BE2C (cell line): ENCODE data around the gene IGF2R.

Experiments used
- DNase-seq: peaks from one replicate; pipeline ENCODE4 v3.0.0-alpha.2; 2020
- H3K27me3 ChIP-seq: fragments of 250-450 bp; sonication (Bioruptor Pico); 2 replicates; pipeline ENCODE4 v1.5.1; 2020; ENCODE audit warnings: mild to moderate bottlenecking
- H3K36me3 ChIP-seq: fragments of 250-450 bp; sonication (Bioruptor Pico); 2 replicates; pipeline ENCODE4 v1.5.1; 2020; ENCODE audit warnings: mild to moderate bottlenecking
- H3K4me1 ChIP-seq: fragments of 250-450 bp; sonication (Bioruptor Pico); 2 replicates; pipeline ENCODE4 v1.5.1; 2020
- H3K4me3 ChIP-seq: 2 replicates; pipeline ENCODE4 v1.5.1; 2011; ENCODE audit warnings: low read depth, low read length
- H3K9me3 ChIP-seq: fragments of 250-450 bp; sonication (Bioruptor Pico); 2 replicates; pipeline ENCODE4 v1.5.1; 2020
- TF ChIP-seq, protein P1 (sequence below): IDR thresholded peaks from 2 replicates; pipeline ENCODE4 v1.5.1; 2012; ENCODE audit warnings: mild to moderate bottlenecking, low read depth, low read length

IGF2R gene

DNA sequence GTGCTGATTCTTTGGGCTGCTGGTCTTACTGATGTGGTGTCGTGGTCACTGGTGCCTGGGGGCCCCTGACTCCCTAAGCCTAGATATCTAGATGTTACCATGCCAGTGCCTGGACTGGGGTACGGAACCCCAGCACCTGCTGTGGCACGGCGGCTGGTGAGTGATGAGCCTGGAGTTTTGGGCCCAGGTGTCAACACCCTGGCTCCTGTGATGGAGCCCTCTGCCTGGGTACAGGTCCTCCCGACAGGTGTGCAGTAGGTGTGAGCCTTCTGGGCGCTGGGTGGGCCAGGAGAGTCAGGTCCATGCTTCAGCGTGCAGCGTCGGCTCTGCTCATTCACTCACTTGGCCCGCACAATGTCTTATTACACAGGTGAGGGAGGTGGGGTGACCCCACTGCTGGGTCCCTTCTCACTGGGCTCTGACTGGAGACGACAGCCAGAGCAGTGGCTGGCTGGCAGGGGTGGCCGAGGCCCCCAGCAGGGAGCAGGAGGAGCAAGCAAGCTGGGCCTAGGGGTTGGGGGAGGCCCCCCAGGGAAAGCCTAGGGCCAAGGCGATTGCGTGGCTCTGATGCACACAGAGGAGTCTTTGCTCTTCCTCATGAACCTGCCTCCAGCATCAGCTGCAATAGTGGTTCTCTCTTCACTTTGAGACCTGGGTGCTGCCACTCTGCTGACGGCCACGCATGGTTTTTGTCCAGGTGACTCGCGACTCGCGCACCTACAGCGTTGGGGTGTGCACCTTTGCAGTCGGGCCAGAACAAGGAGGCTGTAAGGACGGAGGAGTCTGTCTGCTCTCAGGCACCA is 110.2 kb downstream of the IGF2R start:
- H3K4me1 ChIP-seq: 0 out of 2 replicates have a peak, but pooled peaks cover 2% of the 10 kb centered on the region
- H3K27me3 ChIP-seq: no peaks in the 10 kb centered on the region
- DNase-seq: no peak
- H3K9me3 ChIP-seq: no peaks in the 10 kb centered on the region
- H3K4me3 ChIP-seq: no peak overlapping the region
- peaks cover 40% of the 10 kb centered on the region for H3K36me3 ChIP-seq
- TF ChIP-seq, protein P1, sequence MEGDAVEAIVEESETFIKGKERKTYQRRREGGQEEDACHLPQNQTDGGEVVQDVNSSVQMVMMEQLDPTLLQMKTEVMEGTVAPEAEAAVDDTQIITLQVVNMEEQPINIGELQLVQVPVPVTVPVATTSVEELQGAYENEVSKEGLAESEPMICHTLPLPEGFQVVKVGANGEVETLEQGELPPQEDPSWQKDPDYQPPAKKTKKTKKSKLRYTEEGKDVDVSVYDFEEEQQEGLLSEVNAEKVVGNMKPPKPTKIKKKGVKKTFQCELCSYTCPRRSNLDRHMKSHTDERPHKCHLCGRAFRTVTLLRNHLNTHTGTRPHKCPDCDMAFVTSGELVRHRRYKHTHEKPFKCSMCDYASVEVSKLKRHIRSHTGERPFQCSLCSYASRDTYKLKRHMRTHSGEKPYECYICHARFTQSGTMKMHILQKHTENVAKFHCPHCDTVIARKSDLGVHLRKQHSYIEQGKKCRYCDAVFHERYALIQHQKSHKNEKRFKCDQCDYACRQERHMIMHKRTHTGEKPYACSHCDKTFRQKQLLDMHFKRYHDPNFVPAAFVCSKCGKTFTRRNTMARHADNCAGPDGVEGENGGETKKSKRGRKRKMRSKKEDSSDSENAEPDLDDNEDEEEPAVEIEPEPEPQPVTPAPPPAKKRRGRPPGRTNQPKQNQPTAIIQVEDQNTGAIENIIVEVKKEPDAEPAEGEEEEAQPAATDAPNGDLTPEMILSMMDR: no peak

DNA sequence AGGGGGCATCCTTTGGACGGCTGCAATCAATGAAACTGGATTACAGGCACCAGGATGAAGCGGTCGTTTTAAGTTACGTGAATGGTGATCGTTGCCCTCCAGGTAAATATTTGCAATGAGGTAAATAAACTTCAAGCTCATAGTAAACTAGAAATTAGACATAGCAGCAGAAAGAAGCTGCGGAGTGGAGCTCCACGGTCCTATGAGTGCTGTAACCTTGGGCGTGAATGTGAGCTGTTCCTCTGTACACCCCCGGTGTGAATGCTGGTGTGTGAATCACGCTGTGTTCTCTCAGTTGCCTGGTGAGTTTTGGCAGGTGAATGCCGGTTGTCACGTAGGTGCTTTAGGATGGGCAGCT is 110.8 kb downstream of the IGF2R start:
- Histone ChIP-seq H3K4me1 (0 out of 2 replicates have a peak, but pooled peaks cover 2% of the 10 kb centered on the region), H3K4me3 (no peak overlapping the region), H3K9me3 (no peaks in the 10 kb centered on the region), H3K27me3 (no peaks in the 10 kb centered on the region), H3K36me3 (peaks cover 44% of the 10 kb centered on the region)
- no peak for DNase-seq
- TF ChIP-seq, protein P1: no peak

DNA sequence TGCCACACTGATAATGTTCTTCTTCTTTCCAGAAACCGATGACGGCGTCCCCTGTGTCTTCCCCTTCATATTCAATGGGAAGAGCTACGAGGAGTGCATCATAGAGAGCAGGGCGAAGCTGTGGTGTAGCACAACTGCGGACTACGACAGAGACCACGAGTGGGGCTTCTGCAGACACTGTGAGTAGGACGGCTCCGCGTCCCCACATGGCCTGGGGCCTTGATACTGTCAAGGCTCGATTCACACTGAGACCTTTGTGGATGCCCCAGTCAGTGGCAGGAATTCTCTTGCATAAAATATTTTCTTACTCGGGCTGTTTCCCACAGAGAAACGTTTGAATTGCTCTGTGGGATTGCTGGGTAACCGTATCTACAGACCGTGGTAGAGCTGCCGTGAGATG is 111.2 kb downstream of the IGF2R start:
- Histone ChIP-seq H3K4me3 (no peak overlapping the region), H3K9me3 (no peaks in the 10 kb centered on the region), H3K4me1 (0 out of 2 replicates have a peak, but pooled peaks cover 2% of the 10 kb centered on the region), H3K36me3 (peaks cover 47% of the 10 kb centered on the region), H3K27me3 (no peaks in the 10 kb centered on the region)
- DNase-seq: no peak
- TF ChIP-seq, protein P1: no peak

- H3K4me3 ChIP-seq: no peak overlapping the region
- TF ChIP-seq, protein P1: no peak
- DNase-seq: no peak
- H3K4me1 ChIP-seq: 0 out of 2 replicates have a peak, but pooled peaks cover 2% of the 10 kb centered on the region
- no peaks in the 10 kb centered on the region for H3K9me3 ChIP-seq
- H3K36me3 ChIP-seq: peaks cover 46% of the 10 kb centered on the region
- H3K27me3 ChIP-seq: no peaks in the 10 kb centered on the region
Observed at GRCh38 chr6:160081398-160081797, 112.5 kb downstream of the IGF2R start.

DNA sequence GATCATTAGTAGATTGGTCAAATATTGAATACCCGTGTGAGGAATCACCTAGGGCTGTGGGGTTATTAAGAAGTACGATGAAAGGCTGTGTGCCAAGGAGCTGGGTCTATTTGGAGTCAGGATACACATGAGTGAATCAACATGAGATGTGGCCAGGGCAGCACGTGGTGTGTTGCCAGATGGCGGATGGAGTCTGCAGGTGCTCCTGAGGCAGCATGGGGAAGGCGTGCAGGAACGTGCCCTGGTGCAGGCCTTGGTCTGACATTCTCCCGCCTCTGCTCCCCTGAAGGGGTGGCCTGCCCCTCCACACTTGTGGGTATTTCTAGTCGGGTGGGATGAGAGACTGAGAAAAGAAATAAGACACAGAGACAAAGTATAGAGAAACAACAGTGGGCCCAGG is 113.7 kb downstream of the IGF2R start:
- Histone ChIP-seq H3K4me3 (no peak overlapping the region), H3K4me1 (no peaks in the 10 kb centered on the region), H3K27me3 (no peaks in the 10 kb centered on the region), H3K9me3 (no peaks in the 10 kb centered on the region), H3K36me3 (peaks cover 44% of the 10 kb centered on the region)
- DNase-seq: no peak
- TF ChIP-seq, protein P1: no peak

DNA sequence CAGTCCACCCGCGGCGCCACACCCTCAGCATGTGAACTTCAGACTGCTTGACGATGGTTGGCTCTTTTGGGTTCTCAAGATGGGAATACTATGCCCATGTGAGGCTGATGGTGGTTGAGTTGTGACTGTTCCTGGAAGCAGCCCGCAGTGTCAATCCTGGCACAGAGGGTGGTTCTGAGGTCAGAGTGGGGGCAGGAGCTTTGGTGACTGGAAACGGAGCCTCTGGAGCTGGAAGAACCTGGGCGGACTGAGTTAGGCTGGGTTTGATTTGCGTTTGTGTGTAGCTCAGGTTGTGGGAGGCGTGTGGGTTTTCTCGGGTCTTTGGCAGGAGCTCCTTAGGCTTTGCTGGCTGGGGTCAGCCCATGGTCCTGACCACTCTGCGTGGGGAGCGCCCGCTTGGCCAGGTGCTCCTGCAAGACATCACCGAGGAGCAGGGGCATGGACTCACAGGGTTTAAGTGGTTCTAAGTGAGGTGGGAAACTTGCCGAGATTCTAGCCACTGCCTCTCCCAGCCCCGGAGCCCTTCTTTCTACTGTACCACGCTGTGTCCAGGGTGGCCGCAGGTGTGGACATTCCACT is 115.4 kb downstream of the IGF2R start:
- TF ChIP-seq, protein P1: no peak
- Histone ChIP-seq H3K4me1 (no peaks in the 10 kb centered on the region), H3K27me3 (no peaks in the 10 kb centered on the region), H3K36me3 (peaks cover 53% of the 10 kb centered on the region), H3K9me3 (no peaks in the 10 kb centered on the region), H3K4me3 (no peak overlapping the region)
- DNase-seq: no peak
